Thyroid gland (tissue), 4 donors: ENCODE measurements around the gene RPLP1.

Experiments used
- POLR2A ChIP-seq, 2 donors: fragments of 450-650 bp; IDR thresholded peaks; one replicate each; pipeline ENCODE4 v1.6.1; 2017; ENCODE audit warnings: antibody characterized with exemption in 2 of 2, mild to moderate bottlenecking in 2 of 2, moderate library complexity in 1 of 2
- TF ChIP-seq, protein P1 (sequence below), 6 experiments: fragments of 200-600 bp in 3 of 6; fragments of 450-650 bp in 3 of 6; sonication (generic) in 3 of 6; IDR thresholded peaks; one replicate each; pipeline ENCODE4 v1.5.1; 2016 to 2019; ENCODE audit warnings: antibody characterized with exemption in 6 of 6, mild to moderate bottlenecking in 2 of 6, inconsistent platforms in 1 of 6, moderate library complexity in 1 of 6

DNA sequence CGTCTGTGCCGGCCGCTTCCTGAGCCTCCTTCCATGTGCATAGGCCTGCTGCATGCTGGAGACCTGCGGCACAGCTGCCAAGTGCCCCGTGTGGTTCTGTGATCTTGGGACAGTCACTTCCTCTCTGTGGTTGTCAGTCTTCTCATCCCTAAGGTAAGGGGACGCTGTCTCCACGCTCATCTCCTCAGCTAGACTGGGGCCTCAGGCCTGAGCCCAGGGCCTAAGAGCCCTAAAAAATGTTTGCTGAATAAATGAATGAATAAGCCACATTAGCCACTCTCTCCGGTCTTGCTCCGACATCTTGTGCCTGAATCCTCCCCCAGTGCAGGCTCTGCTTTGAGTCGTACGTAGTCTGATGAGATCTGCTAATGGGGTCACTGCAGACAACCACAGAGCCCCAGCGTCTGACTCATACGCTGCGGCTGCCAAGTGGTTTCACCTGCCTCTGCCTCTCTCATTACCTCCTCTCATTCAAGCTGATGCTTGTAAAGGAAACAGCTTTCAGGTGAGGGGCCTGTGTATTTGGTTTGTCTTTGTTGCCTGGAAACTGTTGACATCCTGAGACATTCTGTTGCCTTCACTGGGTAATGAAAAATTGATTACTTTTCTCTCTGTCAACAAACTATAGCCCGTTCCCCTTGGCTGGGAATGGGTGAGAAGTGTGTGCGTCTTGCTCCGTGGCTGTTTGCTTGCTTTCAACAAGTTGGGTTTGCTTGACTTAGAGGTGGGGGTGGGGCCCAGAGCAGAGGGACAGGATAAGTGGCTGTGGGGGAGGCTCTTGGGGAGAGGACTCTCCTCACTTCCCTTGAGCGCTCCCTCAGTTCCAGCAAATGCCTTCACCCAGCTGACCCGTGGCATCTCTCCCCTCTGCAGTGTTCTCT, 15.9 kb downstream of the RPLP1 start:
- TF ChIP-seq, protein P1, sequence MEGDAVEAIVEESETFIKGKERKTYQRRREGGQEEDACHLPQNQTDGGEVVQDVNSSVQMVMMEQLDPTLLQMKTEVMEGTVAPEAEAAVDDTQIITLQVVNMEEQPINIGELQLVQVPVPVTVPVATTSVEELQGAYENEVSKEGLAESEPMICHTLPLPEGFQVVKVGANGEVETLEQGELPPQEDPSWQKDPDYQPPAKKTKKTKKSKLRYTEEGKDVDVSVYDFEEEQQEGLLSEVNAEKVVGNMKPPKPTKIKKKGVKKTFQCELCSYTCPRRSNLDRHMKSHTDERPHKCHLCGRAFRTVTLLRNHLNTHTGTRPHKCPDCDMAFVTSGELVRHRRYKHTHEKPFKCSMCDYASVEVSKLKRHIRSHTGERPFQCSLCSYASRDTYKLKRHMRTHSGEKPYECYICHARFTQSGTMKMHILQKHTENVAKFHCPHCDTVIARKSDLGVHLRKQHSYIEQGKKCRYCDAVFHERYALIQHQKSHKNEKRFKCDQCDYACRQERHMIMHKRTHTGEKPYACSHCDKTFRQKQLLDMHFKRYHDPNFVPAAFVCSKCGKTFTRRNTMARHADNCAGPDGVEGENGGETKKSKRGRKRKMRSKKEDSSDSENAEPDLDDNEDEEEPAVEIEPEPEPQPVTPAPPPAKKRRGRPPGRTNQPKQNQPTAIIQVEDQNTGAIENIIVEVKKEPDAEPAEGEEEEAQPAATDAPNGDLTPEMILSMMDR (IDR thresholded peaks at IDR 0.05): no peak
- peak in 1 of 2 donors; percentile 26 for TF ChIP-seq POLR2A (IDR thresholded peaks at IDR 0.05)
